GM08714 (cell line): ENCODE data around the gene SARDH.

ENCODE experiments used
- H3K4me3 ChIP-seq: fragments of 200-500 bp; sonication (Bioruptor generic); 2 replicates; pipeline ENCODE4 v1.5.1; 2014; ENCODE audit warnings: mild to moderate bottlenecking, low read length, inconsistent platforms
- ZNF274 ChIP-seq: IDR thresholded peaks from 2 replicates; pipeline ENCODE4 v1.6.1; 2012; ENCODE audit warnings: mild to moderate bottlenecking, low read depth, low read length

The SARDH gene

GRCh38 chr9:133714606-133715294, 23.4 kb downstream of the SARDH start:
- no peak for TF ChIP-seq ZNF274
- H3K4me3 ChIP-seq, result no peak overlapping the region

DNA sequence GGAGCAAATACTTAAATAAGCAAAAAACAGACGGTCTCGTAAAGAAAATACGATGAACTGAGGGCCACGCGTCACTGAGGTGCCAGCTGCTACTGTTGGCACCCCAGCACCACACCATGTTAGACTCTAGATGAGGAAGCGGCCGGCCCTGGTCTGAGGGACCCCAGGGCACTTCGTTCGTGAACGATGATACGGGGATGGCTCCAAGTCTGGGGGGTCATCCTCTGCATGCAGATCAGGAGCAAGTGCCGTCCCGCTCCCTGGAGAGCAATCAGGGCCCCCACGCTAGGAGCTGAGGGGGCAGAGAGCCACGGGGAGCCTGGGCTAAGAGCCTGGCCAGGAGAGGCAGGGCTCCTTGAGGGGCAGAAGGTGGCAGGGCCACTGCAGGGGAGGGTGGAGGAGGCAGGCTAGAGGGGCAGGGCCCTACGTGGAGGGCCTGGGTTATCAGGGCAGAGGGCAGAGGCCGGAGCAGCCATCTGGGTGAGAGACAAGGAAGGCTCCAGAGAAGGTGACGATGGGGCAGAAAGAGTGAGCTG, 24.1 kb downstream of the SARDH start:
- H3K4me3 ChIP-seq, result no peak overlapping the region
- no peak for TF ChIP-seq ZNF274

DNA sequence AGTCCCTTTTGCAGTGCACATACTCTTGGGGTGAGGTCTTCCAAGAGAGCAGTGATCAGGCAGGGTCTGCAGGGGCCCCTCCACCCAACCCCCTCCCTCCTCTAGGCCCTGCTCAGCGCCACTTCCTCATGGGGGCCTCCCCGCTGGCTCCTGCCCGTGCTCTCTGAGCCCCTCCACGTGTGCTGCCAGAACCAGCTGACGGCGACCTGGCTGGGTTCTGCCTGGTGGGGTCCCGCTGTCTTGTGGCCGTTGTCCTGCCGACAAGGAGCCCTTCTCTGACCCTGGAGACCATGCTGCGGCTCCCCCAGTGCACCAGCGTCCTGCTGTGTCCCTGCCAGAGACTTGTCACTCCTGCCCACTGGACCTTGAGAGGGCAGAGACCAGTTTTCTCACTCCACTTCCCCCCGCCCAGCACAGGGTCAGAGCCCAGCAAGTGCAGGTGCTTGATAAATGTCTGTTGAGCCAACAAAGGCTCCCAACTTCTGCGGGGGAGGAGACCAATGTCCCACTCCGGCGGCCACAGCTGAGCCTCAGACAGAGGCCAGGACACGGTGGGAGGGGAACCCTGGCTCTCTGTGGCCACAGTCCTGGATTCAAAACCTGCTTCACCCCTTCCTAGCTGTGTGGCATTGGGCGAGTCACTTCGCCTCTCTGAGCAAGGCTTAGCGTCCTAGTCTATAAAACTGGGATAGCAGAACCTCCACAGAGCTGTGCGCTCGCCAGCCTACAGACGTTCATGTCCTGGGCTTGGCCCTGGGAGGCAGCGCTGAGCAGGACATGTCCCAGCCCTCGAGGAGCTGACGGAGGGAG, 24.8 kb downstream of the SARDH start:
- no peak overlapping the region for H3K4me3 ChIP-seq
- TF ChIP-seq ZNF274, result no peak

DNA sequence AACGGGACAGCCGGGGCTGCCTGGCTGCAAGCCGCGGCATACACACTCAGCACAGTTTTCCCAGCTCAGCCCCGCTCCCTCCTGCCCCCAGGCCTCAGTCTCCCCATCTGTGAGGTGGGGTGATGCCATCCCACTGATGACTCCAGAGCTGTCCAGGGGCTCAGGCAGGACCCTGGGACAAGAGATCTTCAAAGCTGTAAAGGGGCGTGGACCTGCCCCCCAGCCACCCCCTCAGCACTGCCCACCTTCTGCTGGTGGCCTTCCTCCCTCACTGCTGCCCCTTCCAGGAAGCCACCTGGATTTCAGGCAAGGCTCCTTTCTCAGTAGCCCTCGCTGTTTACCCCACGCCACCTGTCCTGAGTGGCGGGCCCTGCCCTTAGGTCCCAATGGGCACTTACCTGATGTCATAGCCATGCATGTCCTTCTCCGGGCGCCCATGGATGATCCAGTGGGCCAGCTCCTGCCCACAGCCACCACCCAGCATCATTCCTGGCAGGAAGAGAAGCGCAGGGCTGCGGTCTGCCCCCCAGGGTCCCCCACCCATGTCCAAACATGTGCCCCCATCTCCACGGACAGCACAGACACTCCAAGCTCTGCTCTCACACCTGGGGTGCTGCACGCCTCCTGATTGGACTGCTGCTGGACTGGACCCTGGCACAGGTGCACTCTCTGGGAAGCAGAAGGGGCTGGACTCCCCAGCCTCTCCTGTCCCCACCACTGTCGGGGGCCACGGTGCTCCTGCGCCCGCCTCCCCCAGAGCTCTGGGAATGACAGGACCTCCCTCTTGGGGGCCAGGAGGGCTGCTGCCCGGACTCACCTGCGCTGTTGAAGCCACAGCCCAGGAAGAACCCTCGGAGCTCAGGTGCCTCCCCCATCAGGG, 25.7 kb downstream of the SARDH start:
- TF ChIP-seq ZNF274, result no peak
- no peak overlapping the region for H3K4me3 ChIP-seq

- no peak for TF ChIP-seq ZNF274
Observed at GRCh38 chr9:133711428-133712220, 26.5 kb downstream of the SARDH start.

GRCh38 chr9:133710661-133711427, 27.3 kb downstream of the SARDH start:
- H3K4me3 ChIP-seq, result no peak overlapping the region
- TF ChIP-seq ZNF274, result no peak

More at GRCh38 chr9:133711428-133712220, 26.5 kb downstream of the SARDH start:
- no peak overlapping the region for H3K4me3 ChIP-seq

DNA sequence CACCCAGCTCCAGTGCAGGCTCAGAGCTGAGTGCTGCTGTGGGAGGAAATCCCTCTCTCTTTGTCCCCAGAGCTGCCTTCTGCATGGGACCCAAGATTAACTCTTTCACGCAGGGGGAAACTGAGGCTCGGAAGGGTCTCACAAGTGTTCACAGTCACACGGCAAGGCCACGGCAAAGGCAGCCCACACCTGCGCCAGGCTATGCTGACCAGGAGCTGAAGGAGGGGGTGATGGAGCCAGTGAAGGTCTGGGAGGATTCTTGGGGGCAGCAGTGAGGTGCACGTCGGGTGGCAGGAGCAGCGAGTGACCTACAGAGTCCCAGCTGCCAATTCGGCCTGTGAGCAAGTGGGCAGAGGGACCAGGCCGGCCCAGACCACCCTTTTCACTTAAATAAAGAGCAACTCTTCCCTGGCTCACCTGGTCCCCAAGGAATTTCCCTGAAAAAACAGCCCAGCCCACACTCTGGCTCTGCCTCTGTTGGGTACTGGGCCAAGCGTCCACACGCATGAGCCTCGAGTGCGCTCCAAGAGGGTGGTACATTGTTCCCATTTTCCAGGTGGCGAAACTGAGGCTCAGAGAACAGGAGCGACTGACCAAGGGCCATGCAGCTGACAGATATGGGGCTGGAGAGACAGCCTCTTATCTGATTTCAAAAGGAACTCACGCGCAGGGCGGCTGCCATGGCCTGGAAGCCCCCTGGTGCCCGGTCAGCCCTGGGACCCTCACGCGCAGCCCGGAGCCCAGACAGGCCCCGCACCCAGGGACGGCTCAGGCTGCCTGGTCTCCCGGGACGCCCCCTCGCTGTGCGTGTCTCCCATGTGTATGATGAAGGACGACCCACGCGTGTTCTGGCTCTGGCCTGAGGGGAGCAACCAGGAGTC, 28.2 kb downstream of the SARDH start:
- H3K4me3 ChIP-seq, result no peak overlapping the region

GRCh38 chr9:133709015-133709611, 29.0 kb downstream of the SARDH start:
- TF ChIP-seq ZNF274, result no peak
- no peak overlapping the region for H3K4me3 ChIP-seq

More for the DNA sequence above, 28.2 kb downstream of the SARDH start:
- no peak for TF ChIP-seq ZNF274

DNA sequence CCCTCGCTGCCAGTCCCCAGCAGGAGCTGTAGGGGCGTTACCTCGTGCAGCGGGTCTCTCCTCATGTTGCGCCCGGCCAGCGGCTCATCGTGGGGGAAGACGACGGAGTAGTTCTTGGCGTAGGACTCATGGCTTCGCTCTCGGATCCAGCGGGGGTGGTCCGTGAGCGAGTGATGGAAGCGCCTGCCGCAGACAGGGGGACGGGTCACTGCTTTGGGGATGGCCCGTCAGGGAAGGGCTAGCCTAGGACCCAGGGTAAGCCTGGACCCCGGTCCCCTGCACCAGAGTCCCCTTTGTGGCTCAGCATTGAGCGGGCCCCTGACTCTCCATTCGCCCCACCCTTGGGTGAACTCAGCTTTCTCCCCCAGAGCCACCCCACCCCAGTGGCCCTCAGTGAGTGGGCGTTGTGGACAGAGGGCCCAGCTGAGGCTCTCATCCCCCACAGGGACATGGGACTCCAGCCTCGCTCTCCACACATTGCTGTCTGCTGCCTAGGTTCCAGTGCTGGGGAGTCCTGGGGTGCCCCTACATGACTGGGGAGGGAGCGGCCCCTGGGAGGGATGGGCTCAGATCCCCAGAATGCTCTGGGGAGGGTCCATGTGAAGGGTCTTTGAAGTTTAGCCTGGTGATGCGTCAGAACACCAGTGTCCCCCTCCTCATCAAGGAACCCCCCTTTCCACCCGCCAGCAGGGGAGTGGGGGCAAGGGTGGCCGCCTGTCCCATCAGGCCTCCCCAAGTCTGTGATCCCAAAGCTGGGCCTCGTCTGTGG, 29.7 kb downstream of the SARDH start:
- no peak overlapping the region for H3K4me3 ChIP-seq
- TF ChIP-seq ZNF274, result no peak

DNA sequence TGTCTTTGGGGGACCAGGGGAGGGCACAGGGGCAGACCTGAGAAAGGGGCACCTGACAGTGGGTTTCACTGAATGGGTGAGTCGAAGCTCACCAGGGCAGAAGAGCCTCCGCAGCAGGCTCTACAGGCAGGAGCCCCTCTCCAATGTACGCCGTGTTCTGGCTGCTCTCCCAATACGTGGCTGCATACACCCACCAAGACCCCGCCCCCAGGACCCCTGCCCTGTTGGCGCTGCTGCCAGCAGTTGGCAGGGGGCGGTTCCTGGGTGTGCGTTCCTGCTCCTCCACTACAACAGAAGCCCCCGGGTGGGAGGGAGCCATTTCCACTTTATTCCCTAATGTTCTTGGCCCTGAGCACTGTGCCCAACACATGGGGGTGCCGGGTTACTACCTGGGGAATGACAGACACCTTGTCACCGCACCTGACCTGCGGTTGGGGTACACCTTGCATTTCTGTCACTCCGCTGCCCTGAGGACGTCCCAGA, 30.3 kb downstream of the SARDH start:
- H3K4me3 ChIP-seq, result no peak overlapping the region
- TF ChIP-seq ZNF274, result no peak

DNA sequence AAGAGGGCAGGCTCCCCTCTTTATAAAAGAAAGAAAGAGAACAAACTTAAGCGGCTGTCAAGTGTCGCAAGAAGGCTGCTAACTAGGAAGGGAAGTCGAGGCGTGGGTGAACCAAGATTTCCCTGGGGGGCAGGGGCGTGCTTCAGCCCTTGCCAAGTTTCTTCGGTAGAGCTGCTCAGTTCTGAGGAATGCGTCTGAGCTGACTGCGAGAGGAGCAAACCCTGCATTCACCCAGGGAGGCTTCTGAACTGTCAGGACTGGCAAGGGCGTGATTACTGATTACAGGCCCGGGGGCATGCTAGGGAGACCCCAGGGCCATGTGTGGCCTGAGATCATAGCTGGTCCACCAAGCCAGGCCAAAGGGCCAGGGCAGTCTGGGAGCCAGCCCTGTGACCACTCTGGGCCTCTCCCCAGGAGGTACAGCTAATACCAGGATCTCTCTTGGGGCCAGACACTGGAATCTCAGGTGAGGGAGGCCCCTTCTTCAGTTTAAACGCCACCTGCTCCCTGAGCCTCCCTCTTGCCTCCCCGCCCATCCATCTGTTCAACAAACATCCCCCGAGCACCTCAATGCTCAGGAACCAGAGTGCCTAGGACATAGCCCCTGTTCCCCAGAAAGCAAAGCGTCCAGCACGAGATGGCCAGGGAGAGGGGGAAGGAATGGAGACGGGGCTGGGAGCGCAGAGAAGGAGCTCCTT, 30.9 kb downstream of the SARDH start:
- no peak for TF ChIP-seq ZNF274
- no peak overlapping the region for H3K4me3 ChIP-seq
